DOHH2 (cell line): ENCODE data around the gene PCGF6.

Experiments
- H3F3A ChIP-seq: fragments of 200-600 bp; sonication (generic), shearing (Covaris generic); 2 replicates; pipeline ENCODE4 v1.6.0; 2016; ENCODE audit warnings: antibody characterized with exemption, mild to moderate bottlenecking; ENCODE audit not compliant: control insufficient read depth, insufficient read depth
- H3K27ac ChIP-seq: fragments of 200-600 bp; sonication (generic); 2 replicates; pipeline ENCODE4 v1.5.1; 2014; ENCODE audit warnings: low read depth, mild to moderate bottlenecking, low read length, moderate library complexity
- H3K27me3 ChIP-seq: fragments of 200-600 bp; sonication (generic); 2 replicates; pipeline ENCODE4 v1.6.1; 2014; ENCODE audit warnings: mild to moderate bottlenecking, low read length, mixed read lengths; ENCODE audit not compliant: control insufficient read depth
- H3K36me3 ChIP-seq: fragments of 200-600 bp; sonication (generic); 2 replicates; pipeline ENCODE4 v1.6.1; 2014; ENCODE audit warnings: mild to moderate bottlenecking, low read length, moderate library complexity, mixed read lengths; ENCODE audit not compliant: control insufficient read depth
- H3K4me1 ChIP-seq: fragments of 200-600 bp; sonication (generic); 2 replicates; pipeline ENCODE4 v1.6.1; 2014; ENCODE audit warnings: mild to moderate bottlenecking, low read length, mixed read lengths; ENCODE audit not compliant: control insufficient read depth
- H3K4me2 ChIP-seq: fragments of 200-600 bp; sonication (generic); 2 replicates; pipeline ENCODE4 v1.6.0; 2014; ENCODE audit warnings: mild to moderate bottlenecking, low read length, moderate library complexity
- H3K4me3 ChIP-seq: fragments of 200-600 bp; sonication (generic); 2 replicates; pipeline ENCODE4 v1.5.1; 2014; ENCODE audit warnings: mild to moderate bottlenecking, low read length, mixed read lengths
- H3K79me2 ChIP-seq: fragments of 200-600 bp; sonication (generic); 2 replicates; pipeline ENCODE4 v1.6.1; 2014; ENCODE audit warnings: mild to moderate bottlenecking, low read length, mixed read lengths; ENCODE audit not compliant: control insufficient read depth
- H3K9me2 ChIP-seq: fragments of 200-600 bp; sonication (generic); replicated peaks from 2 replicates; pipeline ENCODE4 v1.6.1; 2014; ENCODE audit warnings: mild to moderate bottlenecking, low read length, mixed read lengths; ENCODE audit not compliant: control insufficient read depth
- H3K9me3 ChIP-seq: fragments of 200-600 bp; sonication (generic); 2 replicates; pipeline ENCODE4 v1.6.1; 2014; ENCODE audit warnings: antibody characterized with exemption, low read length, mixed read lengths; ENCODE audit not compliant: control insufficient read depth, insufficient read depth
- H4K20me1 ChIP-seq: fragments of 200-600 bp; sonication (generic); 2 replicates; pipeline ENCODE4 v1.6.0; 2014; ENCODE audit warnings: low read depth, mild to moderate bottlenecking, antibody characterized with exemption, low read length, moderate library complexity; ENCODE audit not compliant: control insufficient read depth, insufficient read depth
- CTCF ChIP-seq: fragments of 200-600 bp; sonication (generic); IDR thresholded peaks from one replicate; pipeline ENCODE4 v1.5.1; 2014; ENCODE audit warnings: antibody characterized with exemption, mild to moderate bottlenecking, low read depth, low read length; ENCODE audit not compliant: poor library complexity, severe bottlenecking
- EZH2phosphoT487 ChIP-seq: fragments of 200-600 bp; sonication (generic); IDR thresholded peaks from 2 replicates; pipeline ENCODE4 v1.6.1; 2017; ENCODE audit warnings: borderline replicate concordance, mild to moderate bottlenecking, antibody characterized with exemption, low read length, moderate library complexity, mixed read lengths

PCGF6 gene

GRCh38 chr10:103284170-103284569 is 66.8 kb downstream of the PCGF6 start:
- TF ChIP-seq CTCF = no peak
- TF ChIP-seq EZH2phosphoT487 = no peak
- Histone ChIP-seq H3K9me2 (no peaks in the 10 kb centered on the region), H3F3A (no peaks in the 10 kb centered on the region), H3K27me3 (no peaks in the 10 kb centered on the region), H3K27ac (no peak overlapping the region), H3K4me1 (no peaks in the 10 kb centered on the region), H4K20me1 (peaks cover 3% of the 10 kb centered on the region; the same call in 1 of the 2 replicates), H3K4me2 (no peak overlapping the region), H3K4me3 (no peak overlapping the region), H3K79me2 (no peaks in the 10 kb centered on the region), H3K36me3 (no peaks in the 10 kb centered on the region; the same call in 1 of the 2 replicates), H3K9me3 (no peaks in the 10 kb centered on the region)

- Histone ChIP-seq H3K36me3 (no peaks in the 10 kb centered on the region; the same call in 1 of the 2 replicates), H3K9me3 (no peaks in the 10 kb centered on the region), H3K4me1 (peaks cover 7% of the 10 kb centered on the region), H3K79me2 (peaks cover 2% of the 10 kb centered on the region; the same call in 1 of the 2 replicates), H3K27ac (no peak overlapping the region), H4K20me1 (peaks cover 3% of the 10 kb centered on the region; the same call in 1 of the 2 replicates), H3K4me2 (no peak overlapping the region), H3K4me3 (no peak overlapping the region), H3K27me3 (no peaks in the 10 kb centered on the region), H3F3A (no peaks in the 10 kb centered on the region), H3K9me2 (no peaks in the 10 kb centered on the region)
- no peak for TF ChIP-seq CTCF
- no peak for TF ChIP-seq EZH2phosphoT487
These were observed 68.0 kb downstream of the PCGF6 start for GRCh38 chr10:103282961-103283360.

GRCh38 chr10:103281753-103282152 is 69.2 kb downstream of the PCGF6 start:
- peaks cover 6% of the 10 kb centered on the region for H3K27me3 ChIP-seq

More at GRCh38 chr10:103281753-103282152, 69.2 kb downstream of the PCGF6 start:
- no peaks in the 10 kb centered on the region for H3F3A ChIP-seq
- peaks cover 18% of the 10 kb centered on the region for H3K4me1 ChIP-seq
- H3K4me3 ChIP-seq = no peak overlapping the region
- no peaks in the 10 kb centered on the region; the same call in 1 of the 2 replicates for H3K36me3 ChIP-seq
- H3K27ac ChIP-seq = no peak overlapping the region
- no peaks in the 10 kb centered on the region for H3K9me2 ChIP-seq
- TF ChIP-seq CTCF (no peak), EZH2phosphoT487 (no peak)
- peaks cover 3% of the 10 kb centered on the region; the same call in 1 of the 2 replicates for H4K20me1 ChIP-seq
- peaks cover 6% of the 10 kb centered on the region; the same call in 1 of the 2 replicates for H3K79me2 ChIP-seq
- H3K4me2 ChIP-seq = peak overlapping the region; percentile 12; the same call in 1 of the 2 replicates
- H3K9me3 ChIP-seq = no peaks in the 10 kb centered on the region
